HG03095 (cell line): Measurements from ENCODE around the gene MYBPH.

Experiments used
- ATAC-seq: cut with Tn5 transposase; IDR thresholded peaks from one replicate; pipeline ENCODE4 v1.9.1; 2021; ENCODE audit warnings: moderate library complexity; ENCODE audit not compliant: unreplicated experiment

MYBPH gene

GRCh38 chr1:203131548-203132200, 44.0 kb downstream of the MYBPH start:
- ATAC-seq, result no peak

GRCh38 chr1:203130358-203130985, 45.2 kb downstream of the MYBPH start:
- no peak for ATAC-seq

GRCh38 chr1:203129501-203130231, 46.0 kb downstream of the MYBPH start:
- no peak for ATAC-seq

GRCh38 chr1:203128716-203129500, 46.7 kb downstream of the MYBPH start:
- ATAC-seq, result no peak

GRCh38 chr1:203128431-203128715, 47.3 kb downstream of the MYBPH start:
- no peak for ATAC-seq

- ATAC-seq, result no peak
Measured at GRCh38 chr1:203127666-203128430, 47.8 kb downstream of the MYBPH start, which contains the start of gene ADORA1. Gene ADORA1 (plus strand): TSS chr1:203127726. CDS start chr1:203128842, 1,116 bp downstream.

- ATAC-seq, result no peak
Measured at GRCh38 chr1:203126866-203127665, 48.6 kb downstream of the MYBPH start.

GRCh38 chr1:203126151-203126865, 49.3 kb downstream of the MYBPH start:
- ATAC-seq, result no peak

GRCh38 chr1:203124546-203125317, 50.9 kb downstream of the MYBPH start:
- no peak for ATAC-seq

- ATAC-seq, result no peak
Measured at GRCh38 chr1:203124011-203124410, 51.6 kb downstream of the MYBPH start.

GRCh38 chr1:203122159-203122558, 53.5 kb downstream of the MYBPH start:
- ATAC-seq, result no peak

- ATAC-seq, result no peak
Measured at GRCh38 chr1:203121186-203122015, 54.2 kb downstream of the MYBPH start.

GRCh38 chr1:203120325-203121153, 55.1 kb downstream of the MYBPH start:
- ATAC-seq, result no peak
